T-helper 9 cell (primary cell): ENCODE data around the gene WDFY1.
A peak's percentile ranks its signal among the peaks of the same experiment; 100 is the strongest.

Experiments used
- DNase-seq: peaks from one replicate; pipeline ENCODE4 v3.0.0-alpha.2; 2020

The WDFY1 gene

GRCh38 chr2:223852281-223852795 lies 92.8 kb downstream of the WDFY1 start:
- no peak for DNase-seq

- DNase-seq, result no peak
These were observed 97.7 kb downstream of the WDFY1 start for GRCh38 chr2:223847410-223847809.

- no peak for DNase-seq
These were observed 98.6 kb downstream of the WDFY1 start for GRCh38 chr2:223846515-223846914.

GRCh38 chr2:223841436-223842190 lies 103.5 kb downstream of the WDFY1 start:
- no peak for DNase-seq

DNA sequence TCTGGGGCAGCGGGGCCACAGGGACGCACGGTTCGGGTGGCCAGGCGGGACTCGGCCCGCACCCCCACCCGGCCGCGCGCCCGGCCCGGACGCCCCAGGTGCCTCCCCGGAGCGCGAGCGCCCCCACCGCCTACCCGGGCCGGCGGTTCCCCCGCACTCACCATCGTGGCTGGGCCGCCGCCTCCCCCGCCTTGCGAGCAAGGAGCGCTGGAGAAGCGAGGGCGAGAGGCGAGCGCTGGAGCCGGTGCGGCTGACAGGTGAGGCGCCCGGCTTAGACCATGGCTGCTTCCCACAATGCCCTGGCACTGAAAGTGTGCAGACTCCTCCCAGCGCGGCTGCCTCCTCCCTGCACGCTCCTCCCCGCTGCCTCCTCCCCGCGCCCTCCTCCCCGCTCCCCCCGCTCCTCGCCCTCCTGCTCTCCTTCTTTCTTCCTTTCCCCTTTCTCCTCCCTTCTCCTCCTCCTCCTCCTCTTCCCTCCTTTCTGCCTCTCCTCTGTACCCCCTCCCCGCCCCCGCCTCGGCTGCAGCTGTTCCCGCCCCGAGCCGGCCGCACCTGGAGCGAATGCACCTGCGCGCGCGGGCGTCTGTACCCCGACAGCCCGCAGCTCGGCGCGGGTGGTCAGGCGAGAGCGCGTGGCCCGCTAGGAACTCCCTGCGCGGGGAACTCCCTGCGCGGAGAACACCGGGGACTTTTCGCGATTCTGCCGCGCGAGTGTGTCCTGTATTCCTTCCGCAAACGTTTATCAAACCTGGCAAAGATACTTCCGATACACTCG lies 107.7 kb downstream of the WDFY1 start, which contains the start of gene AP1S3:
TSS of gene AP1S3 (minus strand) at position 296 of the 775 bp plus-strand sequence. CDS start at position 164, 132 bp downstream.
- peak; percentile 62 for DNase-seq

- no peak for DNase-seq
These were observed 109.2 kb downstream of the WDFY1 start for GRCh38 chr2:223835701-223836532.

DNA sequence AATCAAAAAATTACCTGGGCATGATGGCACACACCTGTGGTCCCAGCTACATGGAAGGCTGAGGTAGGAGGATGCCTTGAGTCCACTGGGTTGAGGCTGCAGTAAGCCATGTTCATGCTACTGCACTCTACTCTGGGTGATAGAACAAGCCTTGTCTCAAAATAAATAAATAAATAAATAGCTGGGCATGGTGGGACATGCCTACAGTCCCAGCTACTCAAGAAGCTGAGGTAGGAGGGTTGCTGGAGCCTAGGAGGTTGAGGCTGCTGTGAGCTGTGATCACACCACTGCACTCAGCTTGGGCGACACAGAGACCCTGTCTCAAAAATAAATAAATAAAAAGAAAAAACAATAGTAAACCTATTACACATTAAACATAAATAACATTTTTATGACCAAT lies 110.7 kb downstream of the WDFY1 start:
- no peak for DNase-seq

DNA sequence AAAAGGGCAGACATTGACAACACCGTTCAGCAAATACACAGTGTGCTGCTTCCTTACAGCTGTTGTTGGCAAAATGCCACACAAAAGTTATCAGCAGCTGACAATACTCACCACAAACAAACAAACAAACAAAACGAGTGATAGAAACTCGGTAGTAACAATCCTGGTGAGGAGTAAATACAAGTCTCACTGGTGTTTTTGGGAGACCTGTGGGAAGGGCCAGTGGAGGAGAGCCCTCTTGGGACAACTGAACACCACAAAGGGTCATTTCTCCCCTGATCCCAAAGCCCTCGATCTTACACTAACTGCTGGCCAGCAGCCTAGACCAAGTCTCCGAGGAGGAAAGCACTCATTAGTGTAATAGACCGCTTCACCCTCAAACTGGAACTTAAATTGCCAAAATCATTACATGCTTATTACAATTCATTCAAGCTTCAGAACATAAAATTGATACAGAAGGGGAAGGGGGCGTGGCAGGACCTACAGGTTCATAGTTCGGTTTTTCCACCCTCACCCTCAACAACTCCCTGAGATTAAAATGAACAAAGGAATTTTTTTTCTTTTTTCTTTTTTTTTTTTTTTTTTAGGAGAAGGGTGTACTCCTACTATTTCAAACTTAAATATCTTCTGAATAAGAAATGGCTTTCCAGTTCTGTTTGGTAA lies 112.8 kb downstream of the WDFY1 start:
- DNase-seq, result no peak

DNA sequence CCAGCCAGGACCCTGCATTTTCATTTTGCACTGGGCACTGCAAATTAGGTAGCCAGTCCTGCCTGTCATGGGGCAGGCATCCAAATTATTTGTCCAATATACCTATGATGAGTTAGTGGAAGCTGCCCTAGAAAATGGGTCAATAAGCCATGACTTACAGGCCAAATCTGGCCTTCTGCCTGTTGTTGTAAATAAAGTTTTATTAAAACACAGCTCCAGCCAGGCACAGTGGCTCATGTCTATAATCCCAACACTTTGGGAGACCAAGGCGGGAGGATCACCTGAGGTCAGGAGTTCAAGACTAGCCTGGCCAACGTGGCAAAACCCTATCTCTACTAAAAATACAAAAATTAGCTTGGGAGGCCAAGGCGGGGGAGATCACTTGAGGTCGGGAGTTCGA lies 116.0 kb downstream of the WDFY1 start:
- no peak for DNase-seq

DNA sequence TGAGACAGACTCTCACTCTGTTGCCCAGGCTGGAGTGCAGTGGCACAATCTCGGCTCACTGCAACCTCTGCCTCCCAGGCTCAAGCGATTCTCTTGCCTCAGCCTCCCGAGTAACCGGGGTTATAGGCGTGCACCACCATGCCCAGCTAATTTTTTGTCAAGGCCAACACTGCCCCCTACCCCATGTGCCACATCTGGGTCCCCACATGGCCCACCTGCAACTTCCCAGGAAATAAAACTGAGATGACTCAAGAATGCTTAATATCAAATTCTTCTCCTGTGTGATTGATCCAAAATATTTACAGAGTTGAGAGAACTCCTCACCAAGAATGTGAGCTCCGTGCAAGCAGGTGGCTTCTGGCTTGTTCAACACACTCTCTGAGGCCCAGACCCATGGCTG lies 116.8 kb downstream of the WDFY1 start:
- no peak for DNase-seq

DNA sequence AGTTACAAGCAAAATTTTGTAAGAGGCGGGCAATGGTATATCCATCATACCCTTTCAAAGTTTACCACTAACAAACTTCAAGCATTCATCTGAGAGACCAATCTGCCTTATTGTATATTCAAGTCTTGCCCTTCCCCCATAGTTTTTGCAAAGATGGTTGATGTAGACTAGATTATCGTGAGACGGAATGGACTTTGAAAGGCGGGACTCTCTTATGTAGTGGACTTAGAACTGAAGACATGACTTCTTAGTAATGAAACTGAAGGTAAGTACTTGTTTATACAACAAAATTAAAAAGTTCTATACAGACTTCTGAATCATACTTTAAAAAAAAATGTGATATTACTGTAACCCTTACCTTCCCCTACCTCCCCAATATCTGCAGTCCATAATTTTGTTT lies 118.1 kb downstream of the WDFY1 start:
- DNase-seq, result no peak
